Measurements from ENCODE around the gene DAP. TPM values are rescaled to one million over a fixed set of nuclear protein-coding genes. Genes with fewer than 3 reads are reported as not detected.

Gene DAP
- total and polyA plus RNA-seq, 10 of the 15 experiments (the other 5 are each of a cell fraction or from before 2014, with no cell fraction given) = 12.9 to 130 (median 49.9) TPM

DNA sequence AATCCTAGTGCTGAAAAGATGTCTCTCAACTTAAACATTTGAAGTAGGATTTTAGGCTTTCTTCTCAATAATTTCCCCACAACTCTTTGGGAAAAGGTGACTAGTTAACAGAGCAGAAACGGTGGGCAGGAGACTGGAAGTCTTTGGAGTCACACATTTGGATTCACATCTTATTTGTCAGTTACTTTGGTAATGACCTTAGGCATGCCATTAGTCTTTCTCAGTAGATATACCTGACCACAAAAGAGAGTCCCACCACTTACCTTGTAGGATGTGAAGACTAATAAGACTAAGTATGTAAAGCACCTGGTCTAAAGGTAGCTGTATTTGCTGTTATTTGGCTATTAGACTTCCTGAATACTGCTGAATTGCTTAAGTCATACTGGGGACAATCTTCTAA lies 35.4 kb downstream of the DAP start:
- FAIRE-seq = no peak
- H3K4me2 ChIP-seq (ENCODE audit: control insufficient read depth, insufficient read depth) = no peak overlapping the region
- peaks cover 10% of the 10 kb centered on the region for H3K4me1 ChIP-seq (ENCODE audit: control insufficient read depth, insufficient read depth, low read length)
- ChIA-PET CTCF (interaction anchor here (0.6 to 1.7 kb wide), 4 partner anchors 24 to 920 kb away, joined by 3 to 7 read pairs (median 4); no protein-coding TSS in a partner anchor), POLR2A (interaction anchor here (2.0 kb wide), 1 partner anchor 27 kb away, joined by 6 read pairs; no protein-coding TSS in a partner anchor), SMC1A (ENCODE audit: uncharacterized antibody, unreplicated experiment) (interaction anchor here (0.7 to 1.6 kb wide), 6 partner anchors 10 to 50 kb away, joined by 3 to 4 read pairs (median 3); partner anchors contain the start of gene DAP), RAD21 (ENCODE audit: unreplicated experiment) (interaction anchor here (1.9 kb wide), 1 partner anchor 23 kb away, joined by 9 read pairs; no protein-coding TSS in a partner anchor)
- no peak for ATAC-seq
- H3K79me2 ChIP-seq (ENCODE audit: control insufficient read depth, insufficient read depth, low read length) = no peaks in the 10 kb centered on the region; the same call in 1 of the 2 replicates
- no peak overlapping the region for H3K27ac ChIP-seq (ENCODE audit: control insufficient read depth, insufficient read depth)
- no TSS peak for BruUV-seq (replicated peaks)
- H3K36me3 ChIP-seq (ENCODE audit: control insufficient read depth in 2 of 2, insufficient read depth in 2 of 2, low read length in 1 of 2) = peaks cover 3 to 9% of the 10 kb centered on the region in 2 experiments
- no peak overlapping the region for H3K4me3 ChIP-seq
- DNase-seq (ENCODE audit: low read depth, low spot score) = no peak
- H3K9me3 ChIP-seq (replicated peaks; ENCODE audit: control insufficient read depth, insufficient read depth, low read length) = no peaks in the 10 kb centered on the region
- H2AFZ ChIP-seq (ENCODE audit: control insufficient read depth, low read depth, low read length) = no peak overlapping the region
- WGBS (ENCODE audit: insufficient coverage, insufficient replicate concordance, low lambda C conversion rate, missing lambda C conversion rate) = 100% methylated on average over 1 of the region's 1 CpG
- in situ Hi-C loops (cut with MboI) (no loop called here), intact Hi-C loops (cut with micrococcal nuclease; ENCODE audit: unreplicated experiment) (no loop called here)
- H3K9ac ChIP-seq (ENCODE audit: control insufficient read depth, insufficient read depth, low read length) = no peak overlapping the region
- H4K20me1 ChIP-seq (ENCODE audit: control insufficient read depth, insufficient read depth) = no peaks in the 10 kb centered on the region
- no peaks in the 10 kb centered on the region for H3K27me3 ChIP-seq (replicated peaks in 1 of 2; ENCODE audit: control insufficient read depth in 2 of 2, insufficient read depth in 2 of 2, low read length in 1 of 2)
- TF ChIP-seq, protein P1, sequence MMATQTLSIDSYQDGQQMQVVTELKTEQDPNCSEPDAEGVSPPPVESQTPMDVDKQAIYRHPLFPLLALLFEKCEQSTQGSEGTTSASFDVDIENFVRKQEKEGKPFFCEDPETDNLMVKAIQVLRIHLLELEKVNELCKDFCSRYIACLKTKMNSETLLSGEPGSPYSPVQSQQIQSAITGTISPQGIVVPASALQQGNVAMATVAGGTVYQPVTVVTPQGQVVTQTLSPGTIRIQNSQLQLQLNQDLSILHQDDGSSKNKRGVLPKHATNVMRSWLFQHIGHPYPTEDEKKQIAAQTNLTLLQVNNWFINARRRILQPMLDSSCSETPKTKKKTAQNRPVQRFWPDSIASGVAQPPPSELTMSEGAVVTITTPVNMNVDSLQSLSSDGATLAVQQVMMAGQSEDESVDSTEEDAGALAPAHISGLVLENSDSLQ (IDR thresholded peaks at IDR 0.05) = no peak
- TF ChIP-seq, protein P2, sequence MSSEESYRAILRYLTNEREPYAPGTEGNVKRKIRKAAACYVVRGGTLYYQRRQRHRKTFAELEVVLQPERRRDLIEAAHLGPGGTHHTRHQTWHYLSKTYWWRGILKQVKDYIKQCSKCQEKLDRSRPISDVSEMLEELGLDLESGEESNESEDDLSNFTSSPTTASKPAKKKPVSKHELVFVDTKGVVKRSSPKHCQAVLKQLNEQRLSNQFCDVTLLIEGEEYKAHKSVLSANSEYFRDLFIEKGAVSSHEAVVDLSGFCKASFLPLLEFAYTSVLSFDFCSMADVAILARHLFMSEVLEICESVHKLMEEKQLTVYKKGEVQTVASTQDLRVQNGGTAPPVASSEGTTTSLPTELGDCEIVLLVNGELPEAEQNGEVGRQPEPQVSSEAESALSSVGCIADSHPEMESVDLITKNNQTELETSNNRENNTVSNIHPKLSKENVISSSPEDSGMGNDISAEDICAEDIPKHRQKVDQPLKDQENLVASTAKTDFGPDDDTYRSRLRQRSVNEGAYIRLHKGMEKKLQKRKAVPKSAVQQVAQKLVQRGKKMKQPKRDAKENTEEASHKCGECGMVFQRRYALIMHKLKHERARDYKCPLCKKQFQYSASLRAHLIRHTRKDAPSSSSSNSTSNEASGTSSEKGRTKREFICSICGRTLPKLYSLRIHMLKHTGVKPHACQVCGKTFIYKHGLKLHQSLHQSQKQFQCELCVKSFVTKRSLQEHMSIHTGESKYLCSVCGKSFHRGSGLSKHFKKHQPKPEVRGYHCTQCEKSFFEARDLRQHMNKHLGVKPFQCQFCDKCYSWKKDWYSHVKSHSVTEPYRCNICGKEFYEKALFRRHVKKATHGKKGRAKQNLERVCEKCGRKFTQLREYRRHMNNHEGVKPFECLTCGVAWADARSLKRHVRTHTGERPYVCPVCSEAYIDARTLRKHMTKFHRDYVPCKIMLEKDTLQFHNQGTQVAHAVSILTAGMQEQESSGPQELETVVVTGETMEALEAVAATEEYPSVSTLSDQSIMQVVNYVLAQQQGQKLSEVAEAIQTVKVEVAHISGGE (CRISPR knock-in tag; IDR thresholded peaks at IDR 0.05) = no peak
- TF ChIP-seq RUNX3 (IDR thresholded peaks at IDR 0.05; ENCODE audit: low read length) = no peak
- TF ChIP-seq JUND (IDR thresholded peaks at IDR 0.05; ENCODE audit: low read depth, low read length) = no peak
- no peak for TF ChIP-seq HDAC2 (IDR thresholded peaks at IDR 0.05)
- no peak for TF ChIP-seq NFYB (IDR thresholded peaks at IDR 0.05; ENCODE audit: insufficient read depth, low read depth, low read length)
- TF ChIP-seq, protein P3, sequence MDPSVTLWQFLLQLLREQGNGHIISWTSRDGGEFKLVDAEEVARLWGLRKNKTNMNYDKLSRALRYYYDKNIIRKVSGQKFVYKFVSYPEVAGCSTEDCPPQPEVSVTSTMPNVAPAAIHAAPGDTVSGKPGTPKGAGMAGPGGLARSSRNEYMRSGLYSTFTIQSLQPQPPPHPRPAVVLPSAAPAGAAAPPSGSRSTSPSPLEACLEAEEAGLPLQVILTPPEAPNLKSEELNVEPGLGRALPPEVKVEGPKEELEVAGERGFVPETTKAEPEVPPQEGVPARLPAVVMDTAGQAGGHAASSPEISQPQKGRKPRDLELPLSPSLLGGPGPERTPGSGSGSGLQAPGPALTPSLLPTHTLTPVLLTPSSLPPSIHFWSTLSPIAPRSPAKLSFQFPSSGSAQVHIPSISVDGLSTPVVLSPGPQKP (IDR thresholded peaks at IDR 0.05; ENCODE audit: low read depth, low read length) = no peak
- TF ChIP-seq, protein P4, sequence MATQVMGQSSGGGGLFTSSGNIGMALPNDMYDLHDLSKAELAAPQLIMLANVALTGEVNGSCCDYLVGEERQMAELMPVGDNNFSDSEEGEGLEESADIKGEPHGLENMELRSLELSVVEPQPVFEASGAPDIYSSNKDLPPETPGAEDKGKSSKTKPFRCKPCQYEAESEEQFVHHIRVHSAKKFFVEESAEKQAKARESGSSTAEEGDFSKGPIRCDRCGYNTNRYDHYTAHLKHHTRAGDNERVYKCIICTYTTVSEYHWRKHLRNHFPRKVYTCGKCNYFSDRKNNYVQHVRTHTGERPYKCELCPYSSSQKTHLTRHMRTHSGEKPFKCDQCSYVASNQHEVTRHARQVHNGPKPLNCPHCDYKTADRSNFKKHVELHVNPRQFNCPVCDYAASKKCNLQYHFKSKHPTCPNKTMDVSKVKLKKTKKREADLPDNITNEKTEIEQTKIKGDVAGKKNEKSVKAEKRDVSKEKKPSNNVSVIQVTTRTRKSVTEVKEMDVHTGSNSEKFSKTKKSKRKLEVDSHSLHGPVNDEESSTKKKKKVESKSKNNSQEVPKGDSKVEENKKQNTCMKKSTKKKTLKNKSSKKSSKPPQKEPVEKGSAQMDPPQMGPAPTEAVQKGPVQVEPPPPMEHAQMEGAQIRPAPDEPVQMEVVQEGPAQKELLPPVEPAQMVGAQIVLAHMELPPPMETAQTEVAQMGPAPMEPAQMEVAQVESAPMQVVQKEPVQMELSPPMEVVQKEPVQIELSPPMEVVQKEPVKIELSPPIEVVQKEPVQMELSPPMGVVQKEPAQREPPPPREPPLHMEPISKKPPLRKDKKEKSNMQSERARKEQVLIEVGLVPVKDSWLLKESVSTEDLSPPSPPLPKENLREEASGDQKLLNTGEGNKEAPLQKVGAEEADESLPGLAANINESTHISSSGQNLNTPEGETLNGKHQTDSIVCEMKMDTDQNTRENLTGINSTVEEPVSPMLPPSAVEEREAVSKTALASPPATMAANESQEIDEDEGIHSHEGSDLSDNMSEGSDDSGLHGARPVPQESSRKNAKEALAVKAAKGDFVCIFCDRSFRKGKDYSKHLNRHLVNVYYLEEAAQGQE (IDR thresholded peaks at IDR 0.05; ENCODE audit: low read depth, low read length) = no peak
- no peak for TF ChIP-seq CREM (IDR thresholded peaks at IDR 0.05; ENCODE audit: low read depth)
- TF ChIP-seq MTA2 (IDR thresholded peaks at IDR 0.05; ENCODE audit: low read depth) = no peak
- TF ChIP-seq NFIC (IDR thresholded peaks at IDR 0.05; ENCODE audit: low read depth, low read length) = no peak

All from GM12878 (cell line).